Tibial nerve (tissue), 4 donors: Measurements from ENCODE around the gene C7orf57. TPM values are rescaled to one million over a fixed set of nuclear protein-coding genes. Genes with fewer than 3 reads are reported as not detected.

ENCODE experiments used
- DNase-seq, 2 donors: peaks; one replicate each; pipeline ENCODE4 v3.0.0-alpha.2; 2019; ENCODE audit warnings: low spot score in 2 of 2
- H3K27ac ChIP-seq, 4 donors: fragments of 200-600 bp; sonication (generic) in 3 of 4; one replicate each; pipeline ENCODE4 v1.5.1; 2017 to 2019; ENCODE audit warnings: mild to moderate bottlenecking in 1 of 4
- H3K27me3 ChIP-seq, 2 donors: fragments of 200-600 bp; sonication (generic) in 1 of 2; one replicate each; pipeline versions ENCODE4 v1.5.1 to v1.6.0; 2017 to 2019
- H3K36me3 ChIP-seq, 3 donors: fragments of 200-600 bp; sonication (generic); one replicate each; pipeline ENCODE4 v1.5.1; 2018 to 2019
- H3K4me1 ChIP-seq, 4 donors: fragments of 200-600 bp; sonication (generic) in 3 of 4; one replicate each; pipeline ENCODE4 v1.5.1; 2017 to 2019
- H3K4me3 ChIP-seq, 4 donors: fragments of 200-600 bp; sonication (generic) in 3 of 4; one replicate each; pipeline ENCODE4 v1.5.1; 2017 to 2019; ENCODE audit warnings: mild to moderate bottlenecking in 1 of 4, moderate library complexity in 1 of 4
- H3K9me3 ChIP-seq, 4 donors: fragments of 200-600 bp; sonication (generic) in 3 of 4; one replicate each; pipeline ENCODE4 v1.5.1; 2017 to 2019
- EP300 ChIP-seq, 2 donors: sonication (generic); formaldehyde crosslinking; IDR thresholded peaks; one replicate each; pipeline ENCODE4 v1.6.1; 2017; ENCODE audit warnings: antibody characterized with exemption in 2 of 2, mild to moderate bottlenecking in 1 of 2
- POLR2A ChIP-seq, 2 donors: fragments of 450-650 bp; IDR thresholded peaks; one replicate each; pipeline ENCODE4 v1.6.1; 2017; ENCODE audit warnings: antibody characterized with exemption in 2 of 2, mild to moderate bottlenecking in 2 of 2, moderate library complexity in 2 of 2
- WGBS, 2 donors: methylation state at CpG; one replicate each; pipeline ENCODE4 v1.1.5; 2018; 5-methylcytosine and 5-hydroxymethylcytosine counted together
- total RNA-seq, 4 donors: library from RNA; depleted of rRNA; stranded (reverse); fragments of >200 nt; gene quantifications; one replicate each; pipeline ENCODE4 v1.1.0, GENCODE V29; 2016
- TF ChIP-seq, protein P1 (sequence below), 5 experiments: fragments of 200-600 bp in 3 of 5; fragments of 450-650 bp in 2 of 5; sonication (generic) in 3 of 5; IDR thresholded peaks; one replicate each; pipeline ENCODE4 v1.5.1; 2016 to 2019; ENCODE audit warnings: antibody characterized with exemption in 5 of 5, mild to moderate bottlenecking in 3 of 5, moderate library complexity in 2 of 5

The C7orf57 gene
- total RNA-seq, 4 donors from 2014 or later: 0.21 to 0.66 (median 0.60) TPM; not detected in 1

DNA sequence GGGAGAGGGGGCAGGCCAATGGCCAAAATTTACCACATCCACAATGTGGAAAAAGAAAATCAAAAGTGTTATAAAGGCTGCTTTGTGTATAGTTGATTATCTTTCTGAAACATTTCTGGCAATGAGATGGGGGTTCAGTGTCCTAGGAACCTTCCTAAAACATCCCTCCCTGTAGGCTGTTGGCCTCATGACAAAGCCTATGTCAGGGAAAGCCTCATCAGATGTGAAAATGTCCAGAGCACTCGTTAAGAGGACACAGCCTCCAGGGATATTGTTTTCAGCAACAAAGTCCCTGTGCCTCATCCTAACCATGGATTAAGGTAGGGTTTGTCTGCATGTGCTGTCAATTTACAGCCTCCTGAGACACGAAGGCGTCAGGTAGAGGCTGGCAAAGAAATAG, 23.4 kb upstream of the C7orf57 start:
- no peak overlapping the region for H3K4me3 ChIP-seq
- H3K4me1 ChIP-seq: no peaks in the 10 kb centered on the region
- H3K27me3 ChIP-seq: no peaks in the 10 kb centered on the region
- WGBS, 2 donors: 74 to 75% methylated on average over 3 of the region's 3 CpGs
- no peaks in the 10 kb centered on the region for H3K9me3 ChIP-seq
- no peaks in the 10 kb centered on the region for H3K36me3 ChIP-seq
- no peak for DNase-seq
- no peak for TF ChIP-seq EP300 (IDR thresholded peaks at IDR 0.05)
- TF ChIP-seq, protein P1, sequence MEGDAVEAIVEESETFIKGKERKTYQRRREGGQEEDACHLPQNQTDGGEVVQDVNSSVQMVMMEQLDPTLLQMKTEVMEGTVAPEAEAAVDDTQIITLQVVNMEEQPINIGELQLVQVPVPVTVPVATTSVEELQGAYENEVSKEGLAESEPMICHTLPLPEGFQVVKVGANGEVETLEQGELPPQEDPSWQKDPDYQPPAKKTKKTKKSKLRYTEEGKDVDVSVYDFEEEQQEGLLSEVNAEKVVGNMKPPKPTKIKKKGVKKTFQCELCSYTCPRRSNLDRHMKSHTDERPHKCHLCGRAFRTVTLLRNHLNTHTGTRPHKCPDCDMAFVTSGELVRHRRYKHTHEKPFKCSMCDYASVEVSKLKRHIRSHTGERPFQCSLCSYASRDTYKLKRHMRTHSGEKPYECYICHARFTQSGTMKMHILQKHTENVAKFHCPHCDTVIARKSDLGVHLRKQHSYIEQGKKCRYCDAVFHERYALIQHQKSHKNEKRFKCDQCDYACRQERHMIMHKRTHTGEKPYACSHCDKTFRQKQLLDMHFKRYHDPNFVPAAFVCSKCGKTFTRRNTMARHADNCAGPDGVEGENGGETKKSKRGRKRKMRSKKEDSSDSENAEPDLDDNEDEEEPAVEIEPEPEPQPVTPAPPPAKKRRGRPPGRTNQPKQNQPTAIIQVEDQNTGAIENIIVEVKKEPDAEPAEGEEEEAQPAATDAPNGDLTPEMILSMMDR (IDR thresholded peaks at IDR 0.05): no peak
- H3K27ac ChIP-seq: no peak overlapping the region

DNA sequence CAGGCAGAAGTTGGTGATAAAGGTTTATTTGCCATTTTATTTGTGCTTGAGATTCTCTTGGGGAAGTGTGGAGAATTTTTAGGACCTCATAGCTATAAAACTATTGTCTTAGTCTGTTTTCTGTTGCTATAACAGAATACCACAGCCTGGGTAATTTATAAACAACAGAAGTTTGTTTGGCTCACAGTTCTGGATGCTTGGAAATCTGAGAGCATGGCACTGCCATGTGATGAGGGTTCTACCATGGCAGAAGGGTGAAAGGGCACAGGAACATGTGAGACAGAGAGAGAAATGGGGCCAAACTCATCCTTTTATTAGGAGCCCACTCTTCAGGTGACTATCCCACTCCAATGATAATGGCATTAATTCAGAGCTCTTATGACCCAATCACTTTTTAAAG, 18.7 kb upstream of the C7orf57 start:
- no peaks in the 10 kb centered on the region for H3K9me3 ChIP-seq
- no peak for TF ChIP-seq POLR2A (IDR thresholded peaks at IDR 0.05)
- TF ChIP-seq, protein P1 (IDR thresholded peaks at IDR 0.05): no peak
- no peak for TF ChIP-seq EP300 (IDR thresholded peaks at IDR 0.05)
- no peaks in the 10 kb centered on the region for H3K4me1 ChIP-seq
- H3K36me3 ChIP-seq: no peaks in the 10 kb centered on the region
- H3K27ac ChIP-seq: no peak overlapping the region
- DNase-seq: no peak
- H3K27me3 ChIP-seq: no peaks in the 10 kb centered on the region
- no peak overlapping the region for H3K4me3 ChIP-seq

GRCh38 chr7:48017674-48018073, 17.7 kb upstream of the C7orf57 start:
- 77 to 83% methylated on average over 4 of the region's 4 CpGs for WGBS, 2 donors
- H3K9me3 ChIP-seq: peaks cover 0 to under 1% (median 0%) of the 10 kb centered on the region in 4 donors
- H3K27me3 ChIP-seq: no peaks in the 10 kb centered on the region

GRCh38 chr7:48025624-48026023, 9.7 kb upstream of the C7orf57 start:
- no peak for TF ChIP-seq EP300 (IDR thresholded peaks at IDR 0.05)
- TF ChIP-seq, protein P1 (IDR thresholded peaks at IDR 0.05): no peak
- TF ChIP-seq POLR2A (IDR thresholded peaks at IDR 0.05): no peak
- Histone ChIP-seq H3K36me3 (no peaks in the 10 kb centered on the region), H3K9me3 (peaks cover 0 to 20% (median 4%) of the 10 kb centered on the region in 4 donors), H3K27me3 (no peaks in the 10 kb centered on the region), H3K27ac (no peak overlapping the region), H3K4me3 (no peak overlapping the region), H3K4me1 (no peaks in the 10 kb centered on the region)
- WGBS, 2 donors: 71 to 72% methylated on average over 5 of the region's 5 CpGs
- no peak for DNase-seq

More at GRCh38 chr7:48017674-48018073, 17.7 kb upstream of the C7orf57 start:
- no peaks in the 10 kb centered on the region for H3K36me3 ChIP-seq
- no peaks in the 10 kb centered on the region for H3K4me1 ChIP-seq
- no peak overlapping the region for H3K4me3 ChIP-seq
- no peak overlapping the region for H3K27ac ChIP-seq
- TF ChIP-seq EP300 (IDR thresholded peaks at IDR 0.05) (no peak), POLR2A (IDR thresholded peaks at IDR 0.05) (no peak)
- TF ChIP-seq, protein P1 (IDR thresholded peaks at IDR 0.05): no peak
- no peak for DNase-seq

GRCh38 chr7:48028938-48029337, 6.4 kb upstream of the C7orf57 start, which contains the start of gene SUN3:
SUN3 (minus strand) TSS chr7:48029107; CDS start chr7:48028938, 169 bp downstream.
- no peak within 1 kb of the TSS for H3K4me3 ChIP-seq
- TF ChIP-seq POLR2A (IDR thresholded peaks at IDR 0.05) (no peak), EP300 (IDR thresholded peaks at IDR 0.05) (no peak)
- TF ChIP-seq, protein P1 (IDR thresholded peaks at IDR 0.05): no peak
- no peaks in the 10 kb centered on the region for H3K4me1 ChIP-seq
- DNase-seq: no peak
- 71 to 77% methylated on average over 6 of the region's 6 CpGs for WGBS, 2 donors
- no peak within 1 kb of the TSS for H3K27ac ChIP-seq
- H3K36me3 ChIP-seq: no peaks in the 10 kb centered on the region
- peaks cover 0 to 7% (median 4%) of the 10 kb centered on the region in 4 donors for H3K9me3 ChIP-seq
- peaks cover 0 to 4% of the 10 kb centered on the region in 2 donors for H3K27me3 ChIP-seq
